Measurements from ENCODE around the gene FKBP5. TPM values are rescaled to one million over a fixed set of nuclear protein-coding genes. Genes with fewer than 3 reads are reported as not detected.

FKBP5 gene
- total RNA-seq, 1 donor from 2014 or later, result 128 TPM

DNA sequence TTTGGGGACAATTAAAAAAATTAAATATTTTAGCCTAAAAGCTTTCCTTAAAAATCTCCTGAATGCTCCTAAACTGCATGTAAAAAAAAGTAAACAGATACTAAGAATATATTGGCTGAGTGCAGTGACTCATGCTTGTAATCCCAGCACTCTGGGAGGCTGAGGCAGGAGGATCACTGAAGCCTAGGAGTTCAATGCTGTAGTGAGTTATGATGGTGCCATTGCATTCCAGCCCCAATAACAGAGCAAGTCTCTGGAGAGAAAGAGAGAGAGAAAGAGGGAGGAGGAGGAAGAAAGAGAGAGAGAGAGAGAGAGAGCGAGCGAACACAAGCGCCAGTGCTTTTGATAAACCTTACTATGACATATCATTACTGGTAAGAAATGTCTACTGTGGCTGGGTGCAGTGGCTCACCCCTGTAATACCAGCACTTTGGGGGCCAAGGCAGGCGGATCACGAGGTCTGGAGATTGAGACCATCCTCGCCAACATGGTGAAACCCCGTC, 58.8 kb downstream of the FKBP5 start:
- Histone ChIP-seq H3K4me3 (no peak overlapping the region), H3K27me3 (ENCODE audit: low read depth) (no peaks in the 10 kb centered on the region), H3K4me1 (peaks cover 13% of the 10 kb centered on the region), H3K27ac (no peak overlapping the region), H3K9me3 (no peaks in the 10 kb centered on the region), H3K36me3 (peaks cover 86% of the 10 kb centered on the region)
- intact Hi-C loops (cut with DNase I), result no loop called here
- DNase-seq (no peak), ATAC-seq (no peak)
- no peak for TF ChIP-seq CTCF (IDR thresholded peaks at IDR 0.05)

DNA sequence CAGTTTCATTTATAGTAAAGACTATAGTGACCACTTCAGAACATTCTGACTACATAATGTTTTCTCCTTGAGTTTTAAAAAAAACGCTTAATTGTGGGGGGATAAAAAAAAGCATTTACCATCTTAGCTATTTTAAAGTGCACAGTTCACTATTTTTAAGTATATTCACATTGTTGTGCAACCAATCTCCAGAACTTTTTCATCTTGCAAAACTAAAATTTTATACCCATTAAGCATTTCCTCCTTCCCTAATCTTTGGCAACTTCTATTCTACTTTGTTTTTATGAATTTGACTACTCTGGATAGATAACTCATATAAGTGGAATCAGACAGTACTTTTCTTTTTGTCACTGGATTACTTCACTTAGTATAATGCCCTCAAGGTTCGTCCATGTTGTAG, 62.3 kb downstream of the FKBP5 start:
- H3K4me3 ChIP-seq, result no peak overlapping the region
- no peak for TF ChIP-seq CTCF (IDR thresholded peaks at IDR 0.05)
- H3K4me1 ChIP-seq, result no peaks in the 10 kb centered on the region
- no peaks in the 10 kb centered on the region for H3K27me3 ChIP-seq (ENCODE audit: low read depth)
- H3K36me3 ChIP-seq, result peaks cover 91% of the 10 kb centered on the region
- DNase-seq (no peak), ATAC-seq (no peak)
- no peak overlapping the region for H3K27ac ChIP-seq
- intact Hi-C loops (cut with DNase I), result no loop called here
- H3K9me3 ChIP-seq, result no peaks in the 10 kb centered on the region

DNA sequence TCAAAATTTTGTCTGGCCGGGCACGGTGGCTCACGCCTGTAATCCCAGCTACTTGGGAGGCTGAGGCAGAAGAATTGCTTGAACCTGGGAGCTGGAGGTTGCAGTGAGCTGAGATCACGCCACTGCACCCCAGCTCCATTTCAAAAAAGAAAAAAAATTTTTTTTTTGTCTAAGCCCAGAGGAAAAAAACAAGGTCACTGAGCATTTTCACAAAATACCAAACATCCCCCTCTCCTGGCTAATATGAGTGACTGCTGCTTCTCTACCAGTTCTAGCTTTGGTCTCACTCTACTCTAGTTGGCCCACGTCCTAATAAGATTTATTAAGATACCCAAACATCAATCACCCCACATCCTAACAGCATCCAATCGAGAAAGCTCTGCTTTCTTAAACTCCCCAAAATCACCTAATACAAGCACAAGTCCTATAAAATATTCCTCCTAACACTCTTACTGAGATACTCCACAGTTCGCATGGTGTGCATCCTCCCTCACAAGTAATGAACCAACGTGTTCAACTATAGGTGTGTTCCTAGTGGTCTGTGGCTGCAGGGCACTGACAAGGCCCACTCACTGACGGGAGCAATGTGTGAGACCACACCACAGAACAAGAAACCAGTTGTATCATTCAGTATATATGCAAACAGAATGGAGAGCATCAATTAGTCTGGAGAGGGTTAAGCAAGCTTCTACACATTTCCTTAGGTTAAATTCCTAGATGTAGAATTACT, 64.2 kb downstream of the FKBP5 start:
- H3K4me1 ChIP-seq, result no peaks in the 10 kb centered on the region
- no peaks in the 10 kb centered on the region for H3K9me3 ChIP-seq
- H3K27ac ChIP-seq, result no peak overlapping the region
- no peaks in the 10 kb centered on the region for H3K27me3 ChIP-seq (ENCODE audit: low read depth)
- H3K4me3 ChIP-seq, result no peak overlapping the region
- intact Hi-C loops (cut with DNase I), result no loop called here
- TF ChIP-seq CTCF (IDR thresholded peaks at IDR 0.05), result peak; percentile 18
- peak; percentile 19 to 29 for ATAC-seq
- peaks cover 89% of the 10 kb centered on the region for H3K36me3 ChIP-seq
- no peak for DNase-seq

DNA sequence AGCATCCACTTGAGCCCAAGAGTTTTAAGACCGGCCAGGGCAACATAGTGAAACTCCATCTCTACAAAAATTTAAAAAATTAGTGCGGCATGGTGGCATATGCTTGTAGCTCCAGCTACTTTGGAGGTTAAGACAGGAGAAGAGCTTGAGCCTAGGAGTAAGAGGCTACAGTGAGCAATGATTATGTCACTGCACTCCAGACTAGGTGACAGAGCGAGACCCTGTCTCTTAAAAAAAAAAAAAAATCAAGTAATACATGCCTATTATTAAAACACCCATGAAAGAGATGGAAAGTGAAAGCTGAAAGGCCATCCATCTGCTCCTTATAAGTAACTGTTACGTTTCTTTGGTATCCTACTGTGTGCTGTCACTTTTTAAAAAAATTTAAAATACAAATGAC, 66.4 kb downstream of the FKBP5 start:
- no peak for TF ChIP-seq CTCF (IDR thresholded peaks at IDR 0.05)
- Histone ChIP-seq H3K27me3 (ENCODE audit: low read depth) (no peaks in the 10 kb centered on the region), H3K9me3 (no peaks in the 10 kb centered on the region), H3K36me3 (peaks cover 89% of the 10 kb centered on the region), H3K4me3 (no peak overlapping the region), H3K27ac (no peak overlapping the region), H3K4me1 (no peaks in the 10 kb centered on the region)
- DNase-seq, result no peak
- intact Hi-C loops (cut with DNase I), result no loop called here
- ATAC-seq, result no peak

DNA sequence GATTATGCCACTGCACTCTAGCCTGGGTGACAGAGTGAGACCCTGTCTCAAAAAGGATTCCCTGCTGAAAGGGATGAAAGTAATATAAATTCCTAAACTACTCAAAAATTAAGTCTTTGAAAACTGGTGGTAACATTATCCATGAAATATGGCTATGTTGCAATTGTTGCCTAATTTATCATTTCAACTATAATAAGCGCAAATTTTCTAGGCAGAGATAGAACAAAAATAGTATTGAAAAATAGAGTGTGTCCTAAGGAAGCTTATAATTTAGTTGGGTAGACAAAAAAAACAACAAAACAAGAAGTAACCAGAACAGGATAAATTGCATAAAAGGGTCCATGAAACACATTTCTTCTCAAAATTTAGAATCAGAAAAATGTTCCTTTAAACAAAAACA, 68.0 kb downstream of the FKBP5 start:
- Histone ChIP-seq H3K9me3 (no peaks in the 10 kb centered on the region), H3K27ac (no peak overlapping the region), H3K4me1 (peaks cover 9% of the 10 kb centered on the region), H3K36me3 (peaks cover 93% of the 10 kb centered on the region), H3K27me3 (ENCODE audit: low read depth) (no peaks in the 10 kb centered on the region), H3K4me3 (no peak overlapping the region)
- no peak for ATAC-seq
- no peak for TF ChIP-seq CTCF (IDR thresholded peaks at IDR 0.05)
- intact Hi-C loops (cut with DNase I), result no loop called here
- no peak for DNase-seq

All from lower lobe of right lung (tissue), 2 donors.